Measurements from ENCODE around the gene TCTN2. TPM values are rescaled to one million over a fixed set of nuclear protein-coding genes. Genes with fewer than 3 reads are reported as not detected.

TCTN2 gene
- total RNA-seq (2021; ENCODE audit: unreplicated experiment) (14.7 TPM), Bru-seq, nascent RNA (percentile 51 among the genes with signal in this experiment), BruChase-seq, experiment 1, labeled RNA remaining after a 2-hour chase (percentile 54 among the genes with signal in this experiment), BruChase-seq, experiment 2, labeled RNA remaining after a 6-hour chase (percentile 61 among the genes with signal in this experiment)
- polyA plus RNA-seq (2012; ENCODE audit: insufficient read length): 16.7 TPM
- long read RNA-seq, partial matches to known transcripts: 8 of 17 reads
- long read RNA-seq, other reads (novel, unspliced or antisense): 5 of 17 reads

DNA sequence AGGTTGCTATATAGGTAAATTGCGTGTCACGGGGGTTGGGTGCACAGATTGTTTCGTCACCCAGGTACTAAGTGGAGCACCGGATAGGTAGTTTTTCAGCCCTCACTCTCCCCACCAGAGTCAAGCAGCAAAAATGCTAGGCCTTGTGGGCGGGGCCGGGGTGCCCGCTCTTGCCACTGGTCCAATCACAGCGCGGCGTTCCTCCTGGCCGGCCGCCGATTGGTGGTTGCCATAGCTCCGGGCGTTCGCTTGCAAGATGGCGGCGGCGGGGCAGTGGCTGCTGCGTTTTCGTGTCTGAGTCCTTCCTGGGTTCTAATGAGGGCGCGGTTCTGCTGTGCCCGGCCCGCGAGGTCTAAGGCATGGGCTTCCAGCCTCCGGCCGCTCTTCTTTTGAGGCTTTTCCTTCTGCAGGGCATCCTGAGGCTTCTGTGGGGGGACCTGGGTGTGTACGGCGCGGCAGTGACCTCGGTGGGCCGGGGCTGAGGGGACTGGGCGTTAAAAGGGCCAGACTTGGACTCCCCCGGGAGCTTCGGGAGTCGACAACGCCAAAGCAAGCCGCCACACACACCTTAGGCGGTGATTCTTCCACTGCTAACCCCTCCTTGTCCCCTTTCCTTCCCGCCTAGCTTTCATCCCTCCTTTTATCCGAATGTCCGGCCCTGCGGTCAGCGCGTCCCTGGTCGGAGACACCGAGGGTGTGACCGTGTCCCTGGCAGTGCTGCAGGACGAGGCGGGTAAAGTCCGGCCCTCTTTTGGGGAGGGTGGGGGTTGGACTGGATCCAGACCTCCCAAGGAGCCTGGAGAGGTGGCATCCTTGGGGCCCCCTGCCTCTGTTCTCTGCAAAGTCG, at the start of gene TCTN2:
Gene TCTN2, plus strand, starts transcription at position 232 of the 847 bp plus-strand sequence. Its CDS starts 128 bp downstream, at position 360.
- in situ Hi-C loops (cut with HindIII; ENCODE audit: low pct_unique_long_range_greater_than_20kb, low sequenced_read_pairs) (no loop called here), intact Hi-C loops (cut with micrococcal nuclease; ENCODE audit: unreplicated experiment) (no loop called here)
- no peaks in the 10 kb centered on the region for H3K27me3 ChIP-seq (ENCODE audit: control insufficient read depth, insufficient read depth, low read length)
- ChIA-PET POLR2A (no interaction called here), CTCF (no interaction called here)
- DNase-seq (ENCODE audit: low read depth, low spot score) (peak; percentile 39), ATAC-seq (peak; percentile 99)
- no peaks in the 10 kb centered on the region for H3K9me3 ChIP-seq (ENCODE audit: control insufficient read depth, insufficient read depth, low read depth, low read length)
- H3K4me3 ChIP-seq (ENCODE audit: low read depth in 2 of 2, low read length in 2 of 2): peak within 1 kb of the TSS; percentile 87 to 90
- no peaks in the 10 kb centered on the region for H3K36me3 ChIP-seq (ENCODE audit: control insufficient read depth, insufficient read depth, low read length)
- peaks cover 10% of the 10 kb centered on the region; the same call in 1 of the 2 replicates for H3K4me1 ChIP-seq (ENCODE audit: control insufficient read depth, insufficient read depth, low read length)
- TF ChIP-seq SIN3A (IDR thresholded peaks at IDR 0.05; ENCODE audit: borderline replicate concordance, insufficient read depth, low read depth, low read length): peak; percentile 98
- TF ChIP-seq POLR2AphosphoS5 (IDR thresholded peaks at IDR 0.05; ENCODE audit: low read depth, low read length): 0 out of 2 replicates have a peak, but pooled peaks have one; percentile 34
- TF ChIP-seq, protein P1, sequence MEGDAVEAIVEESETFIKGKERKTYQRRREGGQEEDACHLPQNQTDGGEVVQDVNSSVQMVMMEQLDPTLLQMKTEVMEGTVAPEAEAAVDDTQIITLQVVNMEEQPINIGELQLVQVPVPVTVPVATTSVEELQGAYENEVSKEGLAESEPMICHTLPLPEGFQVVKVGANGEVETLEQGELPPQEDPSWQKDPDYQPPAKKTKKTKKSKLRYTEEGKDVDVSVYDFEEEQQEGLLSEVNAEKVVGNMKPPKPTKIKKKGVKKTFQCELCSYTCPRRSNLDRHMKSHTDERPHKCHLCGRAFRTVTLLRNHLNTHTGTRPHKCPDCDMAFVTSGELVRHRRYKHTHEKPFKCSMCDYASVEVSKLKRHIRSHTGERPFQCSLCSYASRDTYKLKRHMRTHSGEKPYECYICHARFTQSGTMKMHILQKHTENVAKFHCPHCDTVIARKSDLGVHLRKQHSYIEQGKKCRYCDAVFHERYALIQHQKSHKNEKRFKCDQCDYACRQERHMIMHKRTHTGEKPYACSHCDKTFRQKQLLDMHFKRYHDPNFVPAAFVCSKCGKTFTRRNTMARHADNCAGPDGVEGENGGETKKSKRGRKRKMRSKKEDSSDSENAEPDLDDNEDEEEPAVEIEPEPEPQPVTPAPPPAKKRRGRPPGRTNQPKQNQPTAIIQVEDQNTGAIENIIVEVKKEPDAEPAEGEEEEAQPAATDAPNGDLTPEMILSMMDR (IDR thresholded peaks at IDR 0.05): no peak
- peak within 1 kb of the TSS; percentile 75 for H3K27ac ChIP-seq (ENCODE audit: low read length)
- BruUV-seq (replicated peaks): TSS peak; percentile 78

DNA sequence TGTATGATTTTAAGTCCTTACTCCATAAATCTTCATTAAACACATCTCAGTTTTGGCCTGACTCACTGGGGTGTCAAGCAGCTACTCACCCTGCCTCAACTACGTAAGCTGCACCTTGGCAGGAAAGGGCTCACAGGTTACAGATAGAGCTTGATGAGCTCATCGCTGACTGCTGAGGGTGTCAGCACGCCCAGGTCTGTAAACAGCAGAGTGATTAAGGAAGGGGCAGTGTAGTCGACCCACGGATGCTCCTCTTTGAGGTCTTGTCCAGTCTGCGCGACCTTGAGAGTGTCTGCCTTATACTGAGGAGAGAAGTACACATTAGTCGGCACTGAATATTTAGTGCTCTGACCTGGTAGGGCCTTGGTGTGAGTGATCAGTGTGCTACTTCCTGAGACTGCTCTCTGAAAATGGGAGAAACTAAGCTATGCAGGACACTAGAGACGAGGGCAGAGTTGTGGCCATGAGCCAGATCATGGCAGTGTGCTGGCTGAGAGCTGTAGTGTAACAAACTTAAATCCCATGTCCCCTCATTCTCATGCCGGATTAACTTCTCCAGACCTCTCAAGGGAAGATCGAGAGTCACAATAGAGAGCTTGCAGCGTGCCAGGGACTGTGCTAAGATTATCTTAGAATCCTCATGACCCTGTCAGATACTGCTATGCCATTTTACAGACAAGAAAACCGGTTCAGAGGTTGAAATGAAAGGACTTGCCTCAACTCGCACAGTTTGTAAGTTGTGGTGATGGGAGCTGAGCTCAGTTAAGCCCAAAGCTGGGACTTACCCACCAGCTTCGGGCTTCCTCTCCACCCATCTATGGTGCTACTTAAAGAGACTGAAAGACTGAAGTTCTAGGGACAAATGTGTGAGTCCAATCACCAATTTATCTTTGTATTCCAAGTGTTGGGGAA, 49.0 kb upstream of the TCTN2 start:
- H3K4me1 ChIP-seq (ENCODE audit: control insufficient read depth, insufficient read depth, low read length): no peaks in the 10 kb centered on the region
- ATAC-seq: peak; percentile 39; the same call in 1 of the 2 replicates
- H3K9me3 ChIP-seq (ENCODE audit: control insufficient read depth, insufficient read depth, low read depth, low read length): no peaks in the 10 kb centered on the region
- ChIA-PET POLR2A (interaction anchor here (0.7 kb wide), 1 partner anchor 10 kb away, joined by 3 read pairs; no protein-coding TSS in a partner anchor), CTCF (no interaction called here)
- H3K36me3 ChIP-seq (ENCODE audit: control insufficient read depth, insufficient read depth, low read length): peaks cover 29% of the 10 kb centered on the region
- no peak overlapping the region for H3K27ac ChIP-seq (ENCODE audit: low read length)
- in situ Hi-C loops (cut with HindIII; ENCODE audit: low pct_unique_long_range_greater_than_20kb, low sequenced_read_pairs): no loop called here
- no peak for DNase-seq (ENCODE audit: low read depth, low spot score)
- intact Hi-C loops (cut with micrococcal nuclease; ENCODE audit: unreplicated experiment): no loop called here
- BruUV-seq (replicated peaks): no TSS peak
- TF ChIP-seq POLR2AphosphoS5 (IDR thresholded peaks at IDR 0.05; ENCODE audit: low read depth, low read length): no peak; the same call in 1 of the 2 replicates
- TF ChIP-seq, protein P2, sequence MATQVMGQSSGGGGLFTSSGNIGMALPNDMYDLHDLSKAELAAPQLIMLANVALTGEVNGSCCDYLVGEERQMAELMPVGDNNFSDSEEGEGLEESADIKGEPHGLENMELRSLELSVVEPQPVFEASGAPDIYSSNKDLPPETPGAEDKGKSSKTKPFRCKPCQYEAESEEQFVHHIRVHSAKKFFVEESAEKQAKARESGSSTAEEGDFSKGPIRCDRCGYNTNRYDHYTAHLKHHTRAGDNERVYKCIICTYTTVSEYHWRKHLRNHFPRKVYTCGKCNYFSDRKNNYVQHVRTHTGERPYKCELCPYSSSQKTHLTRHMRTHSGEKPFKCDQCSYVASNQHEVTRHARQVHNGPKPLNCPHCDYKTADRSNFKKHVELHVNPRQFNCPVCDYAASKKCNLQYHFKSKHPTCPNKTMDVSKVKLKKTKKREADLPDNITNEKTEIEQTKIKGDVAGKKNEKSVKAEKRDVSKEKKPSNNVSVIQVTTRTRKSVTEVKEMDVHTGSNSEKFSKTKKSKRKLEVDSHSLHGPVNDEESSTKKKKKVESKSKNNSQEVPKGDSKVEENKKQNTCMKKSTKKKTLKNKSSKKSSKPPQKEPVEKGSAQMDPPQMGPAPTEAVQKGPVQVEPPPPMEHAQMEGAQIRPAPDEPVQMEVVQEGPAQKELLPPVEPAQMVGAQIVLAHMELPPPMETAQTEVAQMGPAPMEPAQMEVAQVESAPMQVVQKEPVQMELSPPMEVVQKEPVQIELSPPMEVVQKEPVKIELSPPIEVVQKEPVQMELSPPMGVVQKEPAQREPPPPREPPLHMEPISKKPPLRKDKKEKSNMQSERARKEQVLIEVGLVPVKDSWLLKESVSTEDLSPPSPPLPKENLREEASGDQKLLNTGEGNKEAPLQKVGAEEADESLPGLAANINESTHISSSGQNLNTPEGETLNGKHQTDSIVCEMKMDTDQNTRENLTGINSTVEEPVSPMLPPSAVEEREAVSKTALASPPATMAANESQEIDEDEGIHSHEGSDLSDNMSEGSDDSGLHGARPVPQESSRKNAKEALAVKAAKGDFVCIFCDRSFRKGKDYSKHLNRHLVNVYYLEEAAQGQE (IDR thresholded peaks at IDR 0.05; ENCODE audit: insufficient read depth in 1 of 2, low read depth in 2 of 2, low read length in 1 of 2): no peak
- TF ChIP-seq SIN3A (IDR thresholded peaks at IDR 0.05; ENCODE audit: borderline replicate concordance, insufficient read depth, low read depth, low read length): no peak
- TF ChIP-seq TCF7L2 (IDR thresholded peaks at IDR 0.05; ENCODE audit: low read depth, low read length): no peak
- TF ChIP-seq, protein P1 (IDR thresholded peaks at IDR 0.05): no peak
- H3K4me3 ChIP-seq (ENCODE audit: low read depth in 2 of 2, low read length in 2 of 2): no peak overlapping the region
- H3K27me3 ChIP-seq (ENCODE audit: control insufficient read depth, insufficient read depth, low read length): no peaks in the 10 kb centered on the region
